ENCODE measurements around the gene SLC35D2.

SLC35D2 gene

GRCh38 chr9:96304230-96304629 lies 79.3 kb downstream of the SLC35D2 start:
- no peaks in the 10 kb centered on the region for H3K36me3 ChIP-seq (ENCODE audit: control insufficient read depth in 2 of 2, insufficient read depth in 2 of 2, low read length in 2 of 2)
- no peaks in the 10 kb centered on the region for H3K27me3 ChIP-seq (ENCODE audit: control insufficient read depth in 1 of 2, insufficient read depth in 2 of 2, low read length in 2 of 2)
- H3K4me1 ChIP-seq (ENCODE audit: control insufficient read depth, insufficient read depth, low read length): no peaks in the 10 kb centered on the region
- H3K9me3 ChIP-seq (ENCODE audit: control insufficient read depth in 2 of 2, low read length in 2 of 2): no peaks in the 10 kb centered on the region
- H3K9ac ChIP-seq (ENCODE audit: low read length in 2 of 2): no peak overlapping the region
- H3K4me3 ChIP-seq (ENCODE audit: low read length in 2 of 2): no peak overlapping the region
- H3K27ac ChIP-seq (ENCODE audit: low read length): no peak overlapping the region

- Histone ChIP-seq H3K9me3 (ENCODE audit: control insufficient read depth in 2 of 2, low read length in 2 of 2) (no peaks in the 10 kb centered on the region), H3K4me3 (ENCODE audit: low read length in 2 of 2) (no peak within 1 kb of the TSS), H3K27me3 (ENCODE audit: control insufficient read depth in 1 of 2, insufficient read depth in 2 of 2, low read length in 2 of 2) (no peaks in the 10 kb centered on the region), H3K36me3 (ENCODE audit: control insufficient read depth in 2 of 2, insufficient read depth in 2 of 2, low read length in 2 of 2) (no peaks in the 10 kb centered on the region), H3K27ac (ENCODE audit: low read length) (no peak within 1 kb of the TSS), H3K9ac (ENCODE audit: low read length in 2 of 2) (no peak within 1 kb of the TSS), H3K4me1 (ENCODE audit: control insufficient read depth, insufficient read depth, low read length) (no peaks in the 10 kb centered on the region)
Measured at GRCh38 chr9:96302021-96302420, 81.5 kb downstream of the SLC35D2 start, which contains the start of gene HSD17B3. TSS of gene HSD17B3 (minus strand) at chr9:96302176. CDS start at chr9:96302104, 72 bp downstream.

- Histone ChIP-seq H3K9ac (ENCODE audit: low read length in 2 of 2) (no peak overlapping the region), H3K9me3 (ENCODE audit: control insufficient read depth in 2 of 2, low read length in 2 of 2) (no peaks in the 10 kb centered on the region), H3K27me3 (ENCODE audit: control insufficient read depth in 1 of 2, insufficient read depth in 2 of 2, low read length in 2 of 2) (no peaks in the 10 kb centered on the region), H3K4me1 (ENCODE audit: control insufficient read depth, insufficient read depth, low read length) (no peaks in the 10 kb centered on the region), H3K36me3 (ENCODE audit: control insufficient read depth in 2 of 2, insufficient read depth in 2 of 2, low read length in 2 of 2) (no peaks in the 10 kb centered on the region), H3K27ac (ENCODE audit: low read length) (no peak overlapping the region), H3K4me3 (ENCODE audit: low read length in 2 of 2) (no peak overlapping the region)
Measured at GRCh38 chr9:96299823-96300222, 83.7 kb downstream of the SLC35D2 start.

DNA sequence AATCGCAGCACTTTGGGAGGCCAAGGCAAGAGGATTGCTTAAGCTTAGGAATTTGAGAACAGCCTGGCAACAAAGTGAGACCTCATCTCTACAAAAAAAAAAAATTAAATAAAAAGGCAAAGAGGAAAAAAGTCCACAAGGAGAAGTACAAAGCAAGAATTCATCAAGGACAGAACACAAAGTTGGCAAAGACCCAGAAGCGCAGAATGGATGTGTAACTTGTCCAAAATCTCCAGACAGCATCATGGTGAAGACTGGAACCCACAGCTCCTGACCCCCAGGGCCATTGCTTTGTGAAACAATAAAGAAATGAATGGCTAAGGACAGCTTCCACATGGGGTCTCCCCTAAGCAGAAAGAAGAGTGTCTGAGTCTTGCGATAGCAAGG lies 89.4 kb downstream of the SLC35D2 start:
- Histone ChIP-seq H3K9ac (ENCODE audit: low read length in 2 of 2) (no peak overlapping the region), H3K4me3 (ENCODE audit: low read length in 2 of 2) (no peak overlapping the region), H3K27ac (ENCODE audit: low read length) (no peak overlapping the region), H3K27me3 (ENCODE audit: control insufficient read depth in 1 of 2, insufficient read depth in 2 of 2, low read length in 2 of 2) (no peaks in the 10 kb centered on the region), H3K4me1 (ENCODE audit: control insufficient read depth, insufficient read depth, low read length) (no peaks in the 10 kb centered on the region), H3K9me3 (ENCODE audit: control insufficient read depth in 2 of 2, low read length in 2 of 2) (no peaks in the 10 kb centered on the region), H3K36me3 (ENCODE audit: control insufficient read depth in 2 of 2, insufficient read depth in 2 of 2, low read length in 2 of 2) (no peaks in the 10 kb centered on the region)

GRCh38 chr9:96293498-96294158 lies 89.9 kb downstream of the SLC35D2 start:
- H3K9ac ChIP-seq (ENCODE audit: low read length in 2 of 2): no peak overlapping the region
- no peaks in the 10 kb centered on the region for H3K36me3 ChIP-seq (ENCODE audit: control insufficient read depth in 2 of 2, insufficient read depth in 2 of 2, low read length in 2 of 2)
- no peaks in the 10 kb centered on the region for H3K4me1 ChIP-seq (ENCODE audit: control insufficient read depth, insufficient read depth, low read length)
- no peak overlapping the region for H3K27ac ChIP-seq (ENCODE audit: low read length)
- no peaks in the 10 kb centered on the region for H3K9me3 ChIP-seq (ENCODE audit: control insufficient read depth in 2 of 2, low read length in 2 of 2)
- no peaks in the 10 kb centered on the region for H3K27me3 ChIP-seq (ENCODE audit: control insufficient read depth in 1 of 2, insufficient read depth in 2 of 2, low read length in 2 of 2)
- no peak overlapping the region for H3K4me3 ChIP-seq (ENCODE audit: low read length in 2 of 2)

DNA sequence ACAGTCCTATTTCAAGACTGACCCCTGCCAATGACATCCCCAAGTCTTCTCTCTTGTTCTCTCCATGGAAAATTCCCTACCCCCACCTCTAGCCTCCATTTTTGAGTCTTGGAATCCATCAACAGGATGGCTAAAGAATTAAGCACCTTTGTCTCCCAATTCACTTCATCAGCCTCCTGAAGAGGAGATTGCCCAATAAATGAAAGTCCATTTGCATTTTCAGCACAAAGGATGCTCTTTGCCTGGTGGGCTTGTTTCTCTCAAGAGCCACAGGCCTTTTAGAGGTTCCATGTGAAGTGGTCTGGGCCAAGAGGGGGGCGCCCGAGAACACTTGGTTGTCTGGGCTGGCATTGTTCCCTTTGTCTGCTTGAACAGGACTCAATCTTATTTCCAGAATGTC lies 94.1 kb downstream of the SLC35D2 start:
- no peak overlapping the region for H3K9ac ChIP-seq (ENCODE audit: low read length in 2 of 2)
- H3K27ac ChIP-seq (ENCODE audit: low read length): no peak overlapping the region
- H3K27me3 ChIP-seq (ENCODE audit: control insufficient read depth in 1 of 2, insufficient read depth in 2 of 2, low read length in 2 of 2): no peaks in the 10 kb centered on the region
- no peaks in the 10 kb centered on the region for H3K36me3 ChIP-seq (ENCODE audit: control insufficient read depth in 2 of 2, insufficient read depth in 2 of 2, low read length in 2 of 2)
- no peaks in the 10 kb centered on the region for H3K9me3 ChIP-seq (ENCODE audit: control insufficient read depth in 2 of 2, low read length in 2 of 2)
- H3K4me1 ChIP-seq (ENCODE audit: control insufficient read depth, insufficient read depth, low read length): no peaks in the 10 kb centered on the region
- no peak overlapping the region for H3K4me3 ChIP-seq (ENCODE audit: low read length in 2 of 2)

DNA sequence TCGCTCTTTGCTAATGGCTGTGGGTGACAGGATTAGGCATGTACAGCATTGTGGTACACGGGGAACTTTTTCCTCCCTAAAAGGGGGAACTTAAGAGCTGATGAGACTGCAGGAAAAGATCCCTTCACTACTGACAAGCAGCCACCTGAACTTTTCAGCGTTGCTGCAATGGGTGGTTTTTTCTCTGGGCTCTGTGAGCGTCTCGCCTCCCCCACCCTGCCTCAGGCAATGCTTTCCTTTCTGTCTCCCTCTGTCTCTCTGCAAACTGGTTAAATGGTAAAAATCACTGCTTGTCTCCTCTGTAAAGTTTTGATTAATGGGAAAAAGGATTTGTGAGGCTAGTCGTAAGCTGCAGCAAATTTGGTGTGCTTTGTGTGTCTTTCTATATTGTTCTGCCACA lies 101.9 kb downstream of the SLC35D2 start:
- no peaks in the 10 kb centered on the region for H3K9me3 ChIP-seq (ENCODE audit: control insufficient read depth in 2 of 2, low read length in 2 of 2)
- H3K27me3 ChIP-seq (ENCODE audit: control insufficient read depth in 1 of 2, insufficient read depth in 2 of 2, low read length in 2 of 2): no peaks in the 10 kb centered on the region
- H3K27ac ChIP-seq (ENCODE audit: low read length): no peak overlapping the region
- H3K9ac ChIP-seq (ENCODE audit: low read length in 2 of 2): no peak overlapping the region
- H3K4me1 ChIP-seq (ENCODE audit: control insufficient read depth, insufficient read depth, low read length): no peaks in the 10 kb centered on the region
- no peaks in the 10 kb centered on the region for H3K36me3 ChIP-seq (ENCODE audit: control insufficient read depth in 2 of 2, insufficient read depth in 2 of 2, low read length in 2 of 2)
- H3K4me3 ChIP-seq (ENCODE audit: low read length in 2 of 2): no peak overlapping the region

DNA sequence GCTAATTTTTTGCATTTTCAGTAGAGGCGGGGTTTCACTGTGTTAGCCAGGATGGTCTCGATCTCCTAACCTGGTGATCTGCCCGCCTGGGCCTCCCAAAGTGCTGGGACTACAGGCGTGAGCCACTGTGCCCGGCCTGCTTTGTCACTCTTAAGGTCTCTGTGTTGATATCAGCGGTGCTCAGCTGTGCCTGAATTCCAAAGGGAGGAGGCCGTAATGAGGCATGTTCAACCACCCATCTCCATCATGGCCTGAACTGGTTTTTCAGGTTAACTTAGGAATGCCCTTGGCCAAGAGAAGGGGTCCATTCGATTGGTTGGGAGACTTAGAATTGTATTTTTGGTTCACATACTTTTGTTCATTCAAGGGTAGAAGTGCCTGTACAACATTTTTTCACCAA lies 103.6 kb downstream of the SLC35D2 start:
- no peaks in the 10 kb centered on the region for H3K27me3 ChIP-seq (ENCODE audit: control insufficient read depth in 1 of 2, insufficient read depth in 2 of 2, low read length in 2 of 2)
- no peaks in the 10 kb centered on the region for H3K4me1 ChIP-seq (ENCODE audit: control insufficient read depth, insufficient read depth, low read length)
- peaks cover 2 to 3% of the 10 kb centered on the region in 2 donors for H3K9me3 ChIP-seq (ENCODE audit: control insufficient read depth in 2 of 2, low read length in 2 of 2)
- H3K9ac ChIP-seq (ENCODE audit: low read length in 2 of 2): no peak overlapping the region
- no peak overlapping the region for H3K4me3 ChIP-seq (ENCODE audit: low read length in 2 of 2)
- no peaks in the 10 kb centered on the region for H3K36me3 ChIP-seq (ENCODE audit: control insufficient read depth in 2 of 2, insufficient read depth in 2 of 2, low read length in 2 of 2)
- no peak overlapping the region for H3K27ac ChIP-seq (ENCODE audit: low read length)

- Histone ChIP-seq H3K27ac (ENCODE audit: low read length) (no peak overlapping the region), H3K9me3 (ENCODE audit: control insufficient read depth in 2 of 2, low read length in 2 of 2) (peaks cover 2 to 13% of the 10 kb centered on the region in 2 donors), H3K27me3 (ENCODE audit: control insufficient read depth in 1 of 2, insufficient read depth in 2 of 2, low read length in 2 of 2) (no peaks in the 10 kb centered on the region), H3K4me3 (ENCODE audit: low read length in 2 of 2) (no peak overlapping the region), H3K4me1 (ENCODE audit: control insufficient read depth, insufficient read depth, low read length) (no peaks in the 10 kb centered on the region), H3K36me3 (ENCODE audit: control insufficient read depth in 2 of 2, insufficient read depth in 2 of 2, low read length in 2 of 2) (no peaks in the 10 kb centered on the region), H3K9ac (ENCODE audit: low read length in 2 of 2) (no peak overlapping the region)
Measured at GRCh38 chr9:96274939-96275338, 108.6 kb downstream of the SLC35D2 start.
